Tongue (tissue), 2 donors: ENCODE data around the gene KLHL7. TPM values are rescaled to one million over a fixed set of nuclear protein-coding genes. Genes with fewer than 3 reads are reported as not detected.
"Not testable (repeated sequence)": the region's sequence is repeated elsewhere in the genome, so short reads cannot be mapped to it uniquely, and the experiment has no call there.

Experiments
- DNase-seq: peaks from one replicate; pipeline ENCODE4 v3.0.0-alpha.2; 2015
- total RNA-seq: library from RNA; depleted of rRNA; stranded (reverse); fragments of >200 nt; gene quantifications from one replicate; pipeline ENCODE4 v1.2.3, GENCODE V29; 2014

Gene KLHL7
- total RNA-seq, 1 donor from 2014 or later: 31.7 TPM

GRCh38 chr7:23183279-23184012 lies 77.9 kb downstream of the KLHL7 start:
- DNase-seq: no peak

DNA sequence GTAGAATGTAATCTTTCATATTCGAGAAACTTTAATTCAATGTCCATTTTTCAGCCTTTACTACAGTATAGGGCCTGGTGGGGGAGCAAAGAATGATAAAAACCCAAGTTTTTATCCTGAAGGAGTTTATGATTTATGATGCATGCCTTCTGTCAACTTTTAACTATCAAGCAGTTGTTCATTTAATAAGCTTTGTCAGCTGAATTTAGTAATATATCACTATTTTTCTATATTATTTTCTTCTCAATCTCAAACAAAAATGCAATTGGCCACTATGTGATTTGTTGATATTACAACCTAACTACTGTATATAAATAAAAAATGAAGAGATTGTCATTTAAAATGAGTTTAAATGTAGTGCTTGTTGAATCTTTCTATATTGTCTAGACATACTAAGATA lies 78.7 kb downstream of the KLHL7 start:
- no peak for DNase-seq

GRCh38 chr7:23184709-23185359 lies 79.2 kb downstream of the KLHL7 start:
- DNase-seq: peak; percentile 86

- no peak for DNase-seq
These were observed 80.4 kb downstream of the KLHL7 start for GRCh38 chr7:23185980-23186379.

- no peak for DNase-seq
These were observed 85.4 kb downstream of the KLHL7 start for GRCh38 chr7:23191022-23191421.

- DNase-seq: not testable (repeated sequence)
These were observed 88.2 kb downstream of the KLHL7 start for GRCh38 chr7:23193650-23194227.

GRCh38 chr7:23196306-23196705 lies 90.7 kb downstream of the KLHL7 start:
- DNase-seq: no peak

- not testable (repeated sequence) for DNase-seq
These were observed 92.2 kb downstream of the KLHL7 start for GRCh38 chr7:23197745-23198144.

- DNase-seq: no peak
These were observed 94.7 kb downstream of the KLHL7 start for GRCh38 chr7:23200331-23200730.

DNA sequence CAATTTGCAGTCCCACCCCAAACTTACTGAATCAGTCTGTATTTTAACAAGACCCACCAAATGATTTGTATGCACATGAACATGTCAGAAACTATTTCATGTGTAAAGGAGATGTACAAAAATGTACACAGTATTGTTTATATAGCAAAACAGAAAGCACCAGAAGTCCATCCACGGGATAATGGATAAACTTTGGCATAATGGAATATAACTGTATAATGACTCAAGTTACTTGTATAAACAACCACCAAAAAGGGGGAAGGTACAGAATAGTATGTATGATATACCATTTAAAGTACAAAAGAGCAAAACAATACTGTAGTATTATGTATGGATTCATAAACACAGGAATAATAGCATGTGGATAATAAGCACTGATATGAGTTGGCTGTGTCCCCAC lies 98.7 kb downstream of the KLHL7 start:
- no peak for DNase-seq

DNA sequence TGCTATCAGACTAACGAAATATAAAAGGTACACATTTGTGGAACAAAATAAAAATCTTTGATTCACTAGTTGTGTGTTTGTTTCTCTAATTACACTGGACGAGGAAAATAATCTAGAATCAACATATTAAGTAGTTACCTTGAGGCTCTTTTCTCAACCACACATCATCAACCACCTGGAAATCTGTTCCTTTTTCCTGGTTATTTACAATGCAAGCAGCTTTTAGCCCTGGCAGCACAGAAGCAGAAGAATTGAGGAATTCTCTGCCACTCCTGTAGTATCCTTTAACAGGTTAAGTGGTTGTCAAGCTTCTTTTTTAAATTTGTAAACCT lies 100.0 kb downstream of the KLHL7 start:
- no peak for DNase-seq

DNA sequence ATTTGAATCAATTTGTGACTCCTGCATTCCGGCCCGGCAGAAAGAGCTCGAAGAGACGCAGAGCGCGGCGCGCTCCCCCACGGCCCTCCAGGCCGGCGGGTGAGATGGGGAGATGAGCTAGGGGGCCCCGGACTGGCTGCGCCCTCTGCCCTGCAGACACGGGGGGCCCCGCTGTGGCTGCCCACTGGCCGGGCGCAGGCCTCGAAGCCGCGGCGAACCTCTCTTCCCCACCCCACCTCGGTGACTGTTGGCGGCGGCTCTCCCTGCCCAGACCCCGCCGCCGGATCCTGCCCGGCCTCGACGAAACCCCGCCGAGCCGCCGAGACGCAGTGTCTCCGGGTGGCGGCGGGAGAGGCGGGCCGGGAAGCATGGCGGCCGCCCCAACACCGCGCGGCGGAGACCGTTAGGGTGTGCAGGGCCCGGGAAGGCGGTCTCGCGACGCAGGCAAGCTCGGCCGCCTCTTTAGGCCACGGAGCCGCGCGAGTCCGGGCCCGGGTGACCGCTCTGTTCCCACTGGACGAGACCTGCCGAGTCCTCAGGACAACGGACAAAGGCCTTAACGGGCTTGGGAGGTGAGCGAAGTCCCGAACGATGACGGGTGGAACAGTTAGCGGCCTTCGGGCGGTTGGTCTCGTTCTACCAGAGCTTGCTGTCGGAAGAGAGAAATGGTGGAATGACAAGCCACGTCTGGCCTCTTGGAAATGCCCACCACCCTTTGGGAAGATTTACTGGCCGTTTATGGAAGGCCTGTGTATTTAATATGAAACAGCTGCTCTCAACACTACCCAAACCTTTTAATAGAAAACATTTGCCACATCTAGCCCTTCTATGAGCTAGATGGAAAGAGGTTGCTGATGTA lies 100.6 kb downstream of the KLHL7 start:
- DNase-seq: peak; percentile 62

GRCh38 chr7:23207021-23207420 lies 101.4 kb downstream of the KLHL7 start:
- DNase-seq: no peak

- DNase-seq: no peak
These were observed 102.3 kb downstream of the KLHL7 start for GRCh38 chr7:23207884-23208283.

GRCh38 chr7:23208316-23208715 lies 102.7 kb downstream of the KLHL7 start:
- no peak for DNase-seq

DNA sequence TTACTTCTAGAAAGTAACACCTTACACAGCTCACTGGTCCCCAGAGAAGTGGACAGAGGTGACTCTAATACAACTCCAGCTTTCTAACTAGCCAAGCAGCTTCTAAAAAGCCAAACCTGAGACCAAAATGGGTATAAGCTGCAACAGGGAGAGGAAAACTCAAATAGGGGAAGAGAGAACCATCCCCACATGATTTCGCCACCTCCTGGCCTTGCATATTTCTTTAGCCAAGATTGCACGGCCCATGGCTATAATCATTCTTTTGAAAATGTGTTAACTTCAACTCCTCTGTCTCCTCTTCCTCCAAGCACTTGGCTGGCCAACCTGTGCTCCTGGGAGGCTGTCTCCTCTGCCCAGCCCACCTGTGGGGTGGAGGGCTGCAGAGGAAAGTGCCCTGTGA lies 104.9 kb downstream of the KLHL7 start:
- no peak for DNase-seq

GRCh38 chr7:23211589-23211988 lies 106.0 kb downstream of the KLHL7 start:
- DNase-seq: no peak

DNA sequence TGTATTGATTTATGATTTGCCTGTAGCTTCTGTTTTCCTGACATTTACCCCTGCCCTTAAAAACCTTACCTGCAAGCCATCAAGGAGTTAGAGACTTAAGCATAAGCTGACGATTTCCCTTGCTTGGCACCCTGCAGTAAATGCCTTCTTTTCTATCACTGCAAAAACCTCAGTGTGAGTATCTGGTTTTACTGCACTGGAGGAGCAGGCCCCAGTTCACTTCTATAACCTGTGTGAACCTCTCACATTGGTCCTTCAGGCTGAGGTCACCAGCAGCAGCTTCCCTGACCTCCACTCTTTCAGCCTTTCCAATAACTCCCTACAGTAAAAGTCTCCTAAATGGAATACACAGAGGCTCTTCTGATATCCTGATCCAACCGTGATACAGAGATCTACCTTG lies 106.8 kb downstream of the KLHL7 start:
- no peak for DNase-seq

DNA sequence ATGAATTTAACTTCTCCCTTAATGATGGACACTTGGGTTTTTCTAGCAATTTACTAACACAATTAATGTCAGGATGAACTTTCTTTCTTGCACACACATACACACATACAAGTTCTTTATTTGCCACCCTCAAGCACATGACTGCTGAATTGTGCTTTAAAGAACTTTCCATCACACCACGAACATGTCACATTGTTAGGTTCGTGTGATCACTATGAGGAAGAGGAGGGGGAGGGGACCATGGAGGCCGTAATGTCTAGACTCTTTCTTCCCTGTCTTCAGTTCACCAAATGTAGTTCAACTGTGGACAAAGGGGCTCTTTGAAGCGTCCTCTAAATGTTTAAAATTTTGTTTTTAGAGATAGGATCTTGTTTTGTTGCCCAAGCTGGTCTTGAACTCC lies 107.3 kb downstream of the KLHL7 start:
- no peak for DNase-seq

GRCh38 chr7:23213755-23214154 lies 108.2 kb downstream of the KLHL7 start:
- DNase-seq: no peak

DNA sequence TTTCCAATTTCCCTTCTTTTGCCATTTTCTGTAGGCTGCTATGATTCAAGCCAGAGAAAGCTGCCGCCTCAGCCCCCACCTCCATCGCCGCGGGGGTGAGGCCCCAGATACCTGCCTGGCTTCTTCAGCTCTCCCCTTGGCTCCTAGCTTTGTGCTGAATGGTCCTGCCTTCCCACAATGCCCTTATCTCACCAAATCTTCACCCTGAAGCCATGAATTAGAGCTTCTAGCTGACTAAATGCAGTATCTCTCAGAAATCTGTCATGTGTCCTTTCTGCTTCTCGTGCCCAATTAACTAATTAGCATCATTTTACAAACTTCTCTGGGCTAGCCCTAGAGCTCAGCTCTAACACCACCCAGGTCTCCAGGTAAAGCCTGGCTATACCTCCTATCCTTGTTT lies 108.8 kb downstream of the KLHL7 start:
- no peak for DNase-seq

- DNase-seq: no peak
These were observed 109.4 kb downstream of the KLHL7 start for GRCh38 chr7:23214938-23215337.

- DNase-seq: no peak
These were observed 110.4 kb downstream of the KLHL7 start for GRCh38 chr7:23216021-23216420.
